Pons (tissue), 1 donor: Measurements from ENCODE around the gene FBXL7.
A peak's percentile ranks its signal among the peaks of the same experiment; 100 is the strongest.
"Not testable (repeated sequence)": the region's sequence is repeated elsewhere in the genome, so short reads cannot be mapped to it uniquely, and the experiment has no call there.

Experiments used
- DNase-seq: peaks from one replicate; pipeline ENCODE4 v3.0.0-alpha.2; 2016; ENCODE audit warnings: low spot score

The FBXL7 gene

DNA sequence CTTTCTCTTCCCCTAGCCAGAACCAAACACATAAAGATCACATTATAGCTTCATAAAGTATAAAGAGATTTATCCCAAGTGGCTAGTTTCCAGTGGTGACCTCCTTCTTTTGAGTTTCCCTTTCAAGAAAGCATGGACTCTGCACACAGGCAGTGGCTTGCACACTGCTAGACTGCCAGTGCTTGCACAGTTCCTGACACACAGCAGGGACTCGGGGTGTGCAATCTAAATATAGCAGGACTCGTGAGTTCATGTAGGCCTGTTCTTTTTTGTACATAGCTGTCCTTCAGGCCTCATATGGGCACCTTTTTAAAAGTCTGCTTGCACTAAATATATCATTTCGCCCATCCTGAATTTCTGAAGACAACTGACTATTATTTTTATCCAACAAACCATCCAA, 308.6 kb downstream of the FBXL7 start:
- no peak for DNase-seq

DNA sequence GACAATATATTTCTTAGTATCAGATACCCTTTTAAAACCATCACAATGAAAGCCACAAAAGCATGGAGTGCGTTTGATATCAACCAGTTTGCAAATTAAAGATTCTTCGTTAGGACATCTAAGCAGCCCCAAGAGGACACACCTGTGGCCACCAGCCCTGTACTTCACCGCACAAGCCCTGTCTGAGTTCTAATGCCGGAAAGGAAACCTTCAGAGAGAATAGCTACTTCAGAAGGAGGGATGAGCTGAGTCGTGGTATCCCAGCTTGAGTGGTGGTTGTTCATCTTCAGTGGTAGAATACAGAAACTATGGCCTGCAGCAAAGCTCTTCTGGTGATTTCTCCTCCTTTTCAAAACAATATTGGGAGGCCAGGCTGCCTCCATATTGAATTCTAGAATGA, 319.6 kb downstream of the FBXL7 start:
- DNase-seq: no peak

- DNase-seq: no peak
Observed at GRCh38 chr5:15821506-15821905, 321.5 kb downstream of the FBXL7 start.

DNA sequence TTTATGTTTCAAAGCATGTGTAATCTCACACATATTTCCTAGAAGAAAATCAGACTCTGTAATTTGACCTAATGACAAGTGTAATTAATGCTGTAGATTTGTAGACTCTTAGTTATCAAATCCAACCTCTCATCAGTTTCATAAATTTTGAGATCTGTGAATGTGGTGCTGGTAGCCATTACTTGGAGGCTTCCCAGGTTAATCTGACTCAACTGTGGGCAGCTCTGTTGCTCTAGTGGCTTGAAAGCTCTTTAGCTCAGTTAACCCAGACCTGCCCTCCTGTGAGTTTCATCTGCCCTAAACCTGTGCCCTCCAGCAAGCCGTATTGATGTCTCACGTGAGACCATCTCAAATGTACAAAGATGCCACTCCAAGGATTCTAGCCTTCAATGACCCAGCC, 323.4 kb downstream of the FBXL7 start:
- no peak for DNase-seq

- no peak for DNase-seq
Observed at GRCh38 chr5:15827741-15828140, 327.8 kb downstream of the FBXL7 start.

DNA sequence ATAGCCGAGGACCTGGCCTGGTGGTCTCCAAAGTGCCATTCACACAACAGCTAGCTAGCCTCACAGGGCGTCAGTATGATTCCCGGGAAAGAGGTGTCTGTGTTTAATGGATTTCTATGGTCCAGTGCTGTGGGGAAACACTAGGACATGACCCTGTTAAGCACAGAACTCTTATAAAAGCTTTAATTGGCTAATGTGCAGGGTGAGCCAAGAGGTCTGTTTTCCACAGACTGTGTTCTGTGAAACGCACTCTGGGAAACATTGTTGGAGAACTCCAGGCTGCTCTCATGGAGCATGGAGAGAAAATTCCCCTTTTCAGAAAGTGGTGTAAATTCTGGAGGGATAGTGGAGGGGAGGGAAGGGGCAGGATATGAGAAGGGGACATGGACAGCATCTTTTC, 331.4 kb downstream of the FBXL7 start:
- DNase-seq: no peak

GRCh38 chr5:15833365-15833764, 333.4 kb downstream of the FBXL7 start:
- DNase-seq: no peak

DNA sequence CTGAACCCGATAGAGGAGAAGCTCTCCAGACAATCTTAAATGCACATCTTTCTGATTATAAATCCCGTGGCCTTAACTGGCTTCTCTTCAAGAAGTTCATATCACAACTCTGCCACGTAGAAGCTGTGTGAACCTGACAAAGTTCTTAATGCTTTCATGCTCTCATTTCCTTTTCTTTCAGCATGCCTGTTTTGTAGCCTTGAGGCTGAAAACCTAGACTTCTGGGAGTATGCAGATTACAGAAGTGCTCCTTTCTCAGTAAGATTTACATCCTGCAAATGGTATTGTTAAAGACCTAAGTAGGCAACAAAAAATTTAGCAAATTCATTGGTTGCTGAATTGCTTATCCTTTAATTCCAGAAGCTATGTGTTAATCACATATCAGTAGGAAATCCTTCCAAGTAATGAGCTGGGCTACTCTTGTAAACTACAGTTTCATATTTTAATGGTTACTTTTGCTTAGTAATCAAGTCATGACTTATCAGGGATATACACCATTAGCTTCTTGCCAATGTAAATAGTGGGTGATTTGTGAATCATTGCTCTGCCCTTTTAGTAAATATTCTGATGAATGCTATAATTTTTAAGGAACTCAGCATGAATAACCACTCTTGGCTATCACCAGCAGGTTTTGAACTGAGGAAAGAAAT, 334.7 kb downstream of the FBXL7 start:
- DNase-seq: no peak

- DNase-seq: no peak
Observed at GRCh38 chr5:15835514-15835913, 335.5 kb downstream of the FBXL7 start.

DNA sequence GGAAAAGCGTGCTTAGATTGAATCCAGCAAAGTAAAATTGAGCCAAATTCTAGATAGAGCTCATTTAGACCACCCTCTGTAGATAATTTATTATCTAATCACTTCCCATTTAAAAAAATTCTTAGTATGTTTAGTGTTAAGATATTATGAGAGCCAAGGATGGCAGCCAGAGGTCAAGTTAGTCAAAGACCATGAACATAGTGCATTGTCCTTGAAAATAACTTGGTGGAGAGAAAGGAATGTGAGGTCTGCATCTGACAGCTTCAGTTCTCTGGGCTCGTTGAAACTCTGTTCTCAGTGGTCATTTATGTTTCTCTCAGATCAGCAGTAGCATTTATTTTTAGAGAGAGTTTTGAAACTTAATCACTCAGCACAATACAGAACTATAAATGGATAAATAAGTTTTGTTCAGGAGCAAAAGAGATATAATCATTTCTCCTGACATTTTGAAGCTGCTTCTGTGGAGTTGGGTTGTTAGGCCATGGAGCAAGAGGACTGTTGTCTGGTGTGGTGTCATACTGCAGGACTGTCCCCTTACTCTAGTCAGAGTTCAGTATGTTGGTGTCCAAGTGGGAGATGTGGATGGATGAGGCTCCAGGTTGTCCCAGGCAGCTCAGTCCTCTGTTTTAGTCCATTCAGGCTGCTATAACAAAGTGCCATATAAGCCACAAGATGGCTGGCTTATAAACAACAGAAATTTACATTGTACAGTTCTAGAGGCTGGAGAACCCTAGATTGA, 337.7 kb downstream of the FBXL7 start:
- no peak for DNase-seq

DNA sequence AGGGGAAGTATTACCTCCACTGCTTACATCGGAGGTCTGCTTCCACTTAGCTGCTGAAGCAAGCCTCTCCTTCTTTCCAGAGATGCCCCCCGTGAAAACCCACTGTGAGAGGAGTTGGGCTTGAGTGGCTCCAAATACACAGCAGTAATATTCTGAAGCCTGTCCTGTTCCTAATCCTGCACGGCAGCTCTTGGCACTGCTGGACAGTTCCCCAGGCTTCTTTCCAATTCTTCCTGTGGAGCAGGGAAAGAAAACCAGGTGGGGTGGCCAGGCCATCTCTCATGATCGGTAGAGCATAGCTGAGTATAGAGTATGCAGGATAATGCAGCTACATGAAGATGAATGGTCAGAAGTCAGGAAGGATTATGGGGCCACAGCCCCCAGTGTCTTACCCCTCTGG, 344.3 kb downstream of the FBXL7 start:
- DNase-seq: no peak

DNA sequence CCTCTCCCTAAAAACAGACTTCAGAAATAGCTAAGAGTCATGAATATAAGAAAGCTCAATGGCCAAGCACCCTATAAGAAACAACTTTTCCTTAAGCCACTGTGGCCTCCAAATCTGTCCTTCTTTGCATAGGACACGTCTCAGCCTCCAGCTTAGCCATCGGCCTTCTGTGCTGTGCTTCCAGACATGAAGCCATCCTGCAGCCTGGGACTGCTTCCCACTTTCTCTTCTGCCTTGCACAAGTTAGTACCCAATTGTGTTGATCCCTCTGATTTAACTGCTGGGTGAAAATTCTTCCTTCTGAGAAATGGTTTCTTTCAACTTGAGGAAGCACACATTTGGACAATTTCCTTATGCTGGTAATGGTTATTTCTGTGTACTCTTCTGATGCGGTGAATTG, 344.9 kb downstream of the FBXL7 start:
- DNase-seq: no peak

GRCh38 chr5:15850536-15850935, 350.6 kb downstream of the FBXL7 start:
- no peak for DNase-seq

DNA sequence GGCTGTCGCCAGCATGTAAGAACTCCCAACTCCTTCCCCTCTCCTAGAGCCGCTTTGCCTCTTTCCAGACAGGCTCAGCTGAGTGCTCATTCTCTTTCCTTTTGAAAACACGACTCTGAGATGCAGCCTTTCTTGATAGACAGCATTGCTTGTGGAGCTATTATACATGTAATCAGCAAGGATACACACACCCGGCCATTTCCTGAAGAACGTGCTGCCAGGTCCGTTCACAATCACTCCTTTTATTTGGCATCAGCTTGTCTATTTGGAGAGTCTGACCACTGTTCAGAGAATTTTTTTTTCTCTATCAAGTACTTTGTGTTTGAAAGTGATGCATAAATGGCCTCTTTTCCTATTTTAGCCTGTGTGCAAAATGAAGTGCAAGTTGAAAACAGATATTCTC, 351.0 kb downstream of the FBXL7 start:
- peak; percentile 12 for DNase-seq

DNA sequence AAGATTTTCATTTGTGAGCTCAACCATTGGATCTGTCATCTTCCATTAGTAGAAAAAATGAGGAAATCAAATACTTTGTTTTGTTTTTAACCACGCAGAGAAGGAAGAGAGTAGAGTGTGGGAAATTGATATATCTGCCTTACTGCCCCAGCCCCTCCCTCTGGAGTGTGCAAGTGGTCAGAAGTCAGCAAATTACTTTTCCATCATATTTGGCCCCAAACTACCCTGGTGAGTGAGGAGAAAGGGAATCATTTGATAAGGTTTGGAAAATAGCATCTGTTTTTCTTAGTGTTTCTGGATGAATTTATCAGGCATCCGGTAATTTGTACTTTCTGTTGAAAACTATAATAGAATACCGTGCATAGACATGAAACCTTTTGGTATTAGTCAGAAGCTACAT, 352.2 kb downstream of the FBXL7 start:
- no peak for DNase-seq

DNA sequence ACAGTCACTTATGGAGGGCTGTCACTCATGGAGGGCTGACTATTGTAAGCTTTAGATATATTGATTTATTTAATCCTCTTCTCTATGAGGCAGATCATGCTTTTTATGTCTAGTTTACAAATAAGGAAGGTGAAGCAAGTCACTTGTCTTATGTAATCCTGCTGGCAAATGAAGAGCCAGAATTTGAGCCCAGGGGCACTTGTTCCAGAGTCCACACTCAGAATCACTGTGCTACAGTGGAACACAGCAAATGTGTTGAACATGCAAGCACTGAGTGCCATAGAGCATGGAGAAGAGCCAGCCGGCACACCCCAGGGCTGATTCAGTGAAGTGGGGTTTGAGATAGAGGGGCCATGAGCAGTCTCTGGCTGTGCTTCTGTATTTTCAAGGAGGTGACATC, 353.0 kb downstream of the FBXL7 start:
- no peak for DNase-seq

DNA sequence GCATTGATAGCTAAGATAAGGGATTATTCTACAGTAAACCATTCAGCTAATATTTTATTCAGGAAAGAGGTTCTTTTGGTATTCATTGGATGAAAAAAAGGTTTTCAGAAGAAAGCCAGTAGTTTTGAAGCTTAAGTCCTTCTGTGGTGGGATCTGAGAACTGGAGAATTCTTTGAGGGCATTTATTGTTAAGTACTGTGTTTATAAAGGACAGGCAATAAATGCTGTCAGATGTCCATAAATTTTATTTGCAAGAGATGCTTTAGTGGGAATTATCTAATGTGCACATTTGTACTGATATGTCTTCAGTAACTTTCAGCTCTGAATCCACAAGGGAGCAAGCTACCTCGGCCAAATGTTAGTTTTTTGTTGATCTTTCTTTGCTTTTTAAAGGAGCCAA, 358.3 kb downstream of the FBXL7 start:
- no peak for DNase-seq

DNA sequence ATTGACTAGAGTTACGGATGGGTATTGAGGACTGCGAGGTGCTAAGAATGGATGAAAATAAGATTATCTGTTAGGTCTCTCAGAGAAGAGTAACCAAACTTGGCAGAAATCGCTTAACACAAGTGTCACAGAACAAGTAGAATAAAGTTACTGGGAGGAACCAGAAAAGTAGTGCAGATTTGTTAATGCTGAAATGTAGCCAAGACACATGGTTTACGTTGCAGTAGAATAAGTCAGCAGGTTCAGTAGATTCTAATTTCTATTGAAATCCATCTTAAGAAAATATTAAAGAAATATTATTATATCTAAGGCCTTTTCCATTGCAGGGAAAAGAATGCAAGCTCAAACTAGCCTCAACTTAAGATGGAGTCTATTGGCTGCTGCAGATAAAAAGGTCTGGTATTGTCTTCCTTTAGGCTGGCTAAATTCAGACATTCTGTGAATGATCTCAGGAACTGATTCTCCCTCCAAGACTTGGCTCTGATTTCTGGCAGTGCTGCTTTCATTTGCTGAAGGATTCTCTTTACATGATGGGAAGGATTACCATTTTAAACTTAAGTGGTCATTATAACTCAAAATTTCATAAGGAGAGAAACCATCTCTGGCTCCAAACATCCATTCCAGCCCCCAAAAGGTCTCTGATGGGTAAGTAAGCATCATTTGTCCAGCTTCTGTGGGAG, 364.7 kb downstream of the FBXL7 start:
- DNase-seq: no peak

DNA sequence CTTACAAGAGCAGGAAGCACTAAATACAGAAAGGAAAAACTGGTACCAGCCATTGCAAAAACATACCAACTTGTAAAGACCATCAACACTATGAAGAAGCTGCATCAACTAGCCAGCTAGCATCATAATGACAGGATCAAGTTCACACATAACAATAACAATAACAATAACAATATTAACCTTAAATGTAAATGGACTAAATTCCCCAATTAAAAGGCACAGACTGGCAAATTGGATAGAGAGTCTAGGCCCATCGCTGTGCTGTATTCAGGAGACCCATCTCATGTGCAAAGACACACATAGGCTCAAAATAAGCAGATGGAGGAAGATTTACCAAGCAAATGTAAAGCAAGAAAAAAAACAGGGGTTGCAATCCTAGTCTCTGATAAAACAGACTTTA, 372.3 kb downstream of the FBXL7 start:
- DNase-seq: not testable (repeated sequence)

DNA sequence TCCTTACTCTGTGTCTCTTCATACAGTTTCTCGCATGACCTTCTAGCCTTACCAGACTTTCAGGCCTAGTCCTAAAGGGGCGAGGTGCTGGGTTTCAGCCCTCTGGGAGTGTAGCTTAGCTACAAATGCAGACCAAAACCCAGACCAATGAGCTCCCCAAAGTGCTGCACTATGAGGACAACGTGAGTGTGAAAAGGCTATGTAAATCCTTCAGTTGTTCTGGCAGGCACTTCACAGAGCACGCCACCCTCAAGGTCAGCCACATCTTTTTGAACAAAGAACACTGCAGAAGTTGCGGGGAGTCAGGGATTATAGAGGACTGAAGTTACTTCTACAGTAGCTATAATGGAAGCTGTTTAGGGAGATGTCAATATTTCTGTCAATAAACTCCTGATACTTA, 377.9 kb downstream of the FBXL7 start:
- DNase-seq: no peak

DNA sequence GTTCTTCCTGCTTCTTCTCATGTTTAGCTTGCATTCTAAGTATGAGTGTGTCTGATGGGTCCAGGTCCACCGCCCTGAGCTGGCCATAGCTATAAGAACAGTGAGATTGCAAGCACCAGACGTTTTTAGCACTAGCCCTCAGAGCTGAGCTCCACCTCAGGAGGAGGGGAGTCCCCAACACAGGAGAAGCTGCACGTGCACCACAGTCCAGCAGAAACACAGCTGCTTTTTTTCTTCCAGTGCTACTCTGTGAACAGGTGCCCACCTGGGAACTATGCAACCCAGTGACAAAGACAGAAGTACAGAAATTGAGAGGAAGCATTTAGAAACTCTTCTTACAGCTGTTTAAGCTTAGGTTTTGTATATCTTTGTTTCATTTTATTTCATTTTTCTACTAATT, 380.2 kb downstream of the FBXL7 start:
- DNase-seq: no peak

- DNase-seq: no peak
Observed at GRCh38 chr5:15885156-15885555, 385.2 kb downstream of the FBXL7 start.

DNA sequence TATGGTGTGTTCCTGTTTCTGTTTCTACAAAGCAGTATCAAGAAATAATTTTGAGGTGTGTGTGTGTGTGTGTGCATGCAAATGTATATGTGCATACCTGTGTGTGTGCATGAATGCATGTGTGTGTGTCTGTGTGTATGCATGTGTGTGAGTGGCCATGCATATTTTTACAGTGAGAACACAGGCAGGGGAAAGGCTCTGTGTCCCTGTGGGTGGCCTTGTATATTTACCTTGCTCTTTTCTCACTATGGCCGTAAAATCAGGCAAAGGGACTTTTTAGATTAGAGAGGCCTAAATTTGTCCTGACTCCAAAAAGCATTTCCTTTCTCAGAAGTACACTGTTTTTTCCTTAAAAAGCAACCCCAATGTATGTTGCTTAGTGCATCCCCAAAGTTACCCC, 386.2 kb downstream of the FBXL7 start:
- DNase-seq: no peak
